Lung microvascular endothelial cell (primary cell): ENCODE data around the gene IFIT2. TPM values are rescaled to one million over a fixed set of nuclear protein-coding genes. Genes with fewer than 3 reads are reported as not detected.
"Not testable (repeated sequence)": the region's sequence is repeated elsewhere in the genome, so short reads cannot be mapped to it uniquely, and the experiment has no call there.

ENCODE experiments used
- DNase-seq, 2 donors: peaks; one replicate each; pipeline versions ENCODE4 v3.0.0 to v3.0.0-alpha.2; 2010; ENCODE audit warnings: low read depth in 2 of 2
- total RNA-seq: library from RNA; depleted of rRNA; stranded (reverse); fragments of >200 nt; gene quantifications from 2 replicates; pipeline ENCODE4 v1.2.1, GENCODE V29; 2014

IFIT2 gene
- total RNA-seq, 1 donor from 2014 or later = 8.1 TPM

GRCh38 chr10:89306434-89307268, 4.8 kb downstream of the IFIT2 start:
- DNase-seq = no peak

GRCh38 chr10:89307269-89307577, 5.4 kb downstream of the IFIT2 start:
- no peak for DNase-seq

DNA sequence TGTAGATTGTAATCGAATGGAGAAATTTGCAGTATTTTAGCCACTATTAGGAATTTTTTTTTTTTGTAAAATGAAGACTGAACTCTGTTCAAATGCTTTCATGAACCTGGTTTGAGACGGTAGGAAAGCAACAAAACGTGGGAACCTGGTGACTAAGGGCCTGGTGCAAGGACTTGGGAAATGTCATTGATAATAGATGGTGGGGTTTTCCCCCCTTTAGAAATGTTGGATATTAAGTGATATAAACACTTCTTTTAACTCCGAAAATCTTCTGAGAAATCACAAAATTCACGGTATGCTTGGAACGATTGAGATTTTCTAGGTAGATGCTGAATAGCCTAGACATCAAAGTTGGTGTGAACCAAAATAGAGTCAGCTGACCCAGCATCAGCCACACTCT, 6.4 kb downstream of the IFIT2 start:
- no peak for DNase-seq

- no peak for DNase-seq
These were observed 6.9 kb downstream of the IFIT2 start for GRCh38 chr10:89308736-89309135.

DNA sequence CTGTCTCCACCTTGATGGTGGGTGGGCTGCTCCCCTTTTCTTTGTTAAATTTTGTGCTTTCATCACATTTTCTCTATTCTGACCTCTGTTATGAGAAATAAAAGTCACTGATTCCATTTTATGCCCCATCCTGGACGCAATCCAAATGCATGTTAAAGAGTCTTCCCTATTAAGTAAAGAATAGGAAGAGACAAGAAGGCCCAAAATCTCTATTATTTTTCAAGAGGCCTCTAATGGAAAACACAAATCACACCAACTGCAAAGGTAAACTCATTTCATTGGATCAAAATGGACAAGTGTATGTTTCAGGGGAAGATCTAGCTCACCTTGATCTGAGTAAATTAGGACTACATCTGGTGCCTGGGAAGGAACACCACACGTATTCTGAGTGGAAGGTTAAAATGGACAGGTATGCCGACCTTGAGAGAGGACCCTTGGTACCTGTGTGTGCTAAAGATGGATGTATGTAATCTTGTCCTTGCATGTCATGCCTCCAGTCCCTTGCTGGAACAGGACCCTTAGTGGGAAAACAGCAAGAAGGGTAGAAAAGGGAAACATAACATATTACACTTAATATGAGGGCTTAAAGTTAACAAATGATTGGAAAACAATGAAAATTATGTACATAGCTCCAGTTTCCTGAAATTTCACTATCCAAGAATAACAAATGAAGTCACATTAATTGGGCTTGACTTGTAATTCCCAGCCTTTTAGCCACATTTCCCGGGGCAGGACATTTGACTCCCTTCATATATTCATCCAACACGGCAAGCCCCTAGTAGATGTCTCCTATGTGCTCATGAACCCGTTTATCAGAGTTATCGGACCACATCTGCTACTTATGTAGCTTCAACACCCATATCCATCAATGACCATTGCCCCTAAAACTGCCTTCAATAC, 7.6 kb downstream of the IFIT2 start:
- peak in 1 of 2 donors; percentile 55 for DNase-seq

DNA sequence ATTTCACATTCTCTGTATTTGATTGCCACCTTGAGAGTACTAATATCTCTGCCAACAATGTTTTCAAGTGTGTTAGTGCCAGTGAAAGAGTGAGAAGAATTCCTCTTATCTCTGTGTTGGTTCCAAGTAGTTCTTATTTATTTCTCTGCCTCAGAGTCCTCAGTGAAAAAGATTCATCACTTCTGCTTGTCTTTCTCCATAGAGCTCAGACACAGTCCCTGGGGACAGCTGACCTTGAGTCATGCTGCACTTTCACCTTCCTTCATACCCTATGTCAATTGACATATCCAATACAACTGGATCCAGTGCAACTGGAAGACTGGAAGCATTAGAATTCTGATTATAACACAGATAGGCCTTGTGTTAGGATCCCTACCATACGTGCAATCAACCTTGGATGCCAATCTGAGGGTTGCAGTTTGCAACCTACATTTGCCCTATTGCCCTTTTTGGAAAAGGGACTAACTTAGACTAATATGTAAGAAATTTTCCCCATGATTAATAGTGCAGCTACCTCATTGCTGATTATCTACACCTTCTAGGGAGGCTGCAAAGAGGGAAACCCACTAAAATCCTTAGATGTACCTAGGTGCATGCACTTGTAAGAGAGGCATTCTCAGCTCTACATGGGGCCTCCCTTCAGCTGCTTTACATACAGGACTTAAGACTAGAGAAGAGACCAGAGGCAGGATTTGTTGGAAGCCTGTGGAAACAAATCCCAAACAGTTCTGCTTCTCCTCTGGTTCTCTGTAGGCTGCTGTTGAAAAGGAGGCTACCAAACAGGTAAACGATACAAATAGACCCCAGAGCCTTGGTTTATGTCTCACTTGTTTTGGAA, 8.4 kb downstream of the IFIT2 start:
- DNase-seq = no peak

DNA sequence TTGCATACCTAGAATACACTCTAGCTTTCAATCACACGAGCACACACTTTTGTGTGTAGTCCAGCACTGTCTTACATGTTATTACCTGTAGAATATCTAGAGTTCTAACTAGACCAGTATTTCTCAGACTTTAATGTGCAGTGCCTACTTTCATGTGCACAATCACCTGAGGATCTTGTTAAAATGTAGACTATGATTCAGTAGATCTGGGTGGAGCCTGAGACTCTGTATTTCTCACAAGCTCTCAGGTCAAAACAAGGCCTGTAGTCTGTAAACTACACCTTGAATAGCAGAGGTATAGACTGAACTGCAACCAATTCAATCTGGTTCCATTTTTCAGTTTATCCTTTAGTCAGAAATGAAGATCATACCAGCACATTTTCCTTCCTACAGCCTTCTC, 11.1 kb downstream of the IFIT2 start:
- DNase-seq = no peak

GRCh38 chr10:89314676-89315075, 12.8 kb downstream of the IFIT2 start:
- no peak for DNase-seq

- not testable (repeated sequence) for DNase-seq
These were observed 16.2 kb downstream of the IFIT2 start for GRCh38 chr10:89318047-89318446.

- DNase-seq = not testable (repeated sequence)
These were observed 23.2 kb downstream of the IFIT2 start for GRCh38 chr10:89325081-89325480.

GRCh38 chr10:89325856-89326255, 24.0 kb downstream of the IFIT2 start:
- DNase-seq = peak in 1 of 2 donors; percentile 23

DNA sequence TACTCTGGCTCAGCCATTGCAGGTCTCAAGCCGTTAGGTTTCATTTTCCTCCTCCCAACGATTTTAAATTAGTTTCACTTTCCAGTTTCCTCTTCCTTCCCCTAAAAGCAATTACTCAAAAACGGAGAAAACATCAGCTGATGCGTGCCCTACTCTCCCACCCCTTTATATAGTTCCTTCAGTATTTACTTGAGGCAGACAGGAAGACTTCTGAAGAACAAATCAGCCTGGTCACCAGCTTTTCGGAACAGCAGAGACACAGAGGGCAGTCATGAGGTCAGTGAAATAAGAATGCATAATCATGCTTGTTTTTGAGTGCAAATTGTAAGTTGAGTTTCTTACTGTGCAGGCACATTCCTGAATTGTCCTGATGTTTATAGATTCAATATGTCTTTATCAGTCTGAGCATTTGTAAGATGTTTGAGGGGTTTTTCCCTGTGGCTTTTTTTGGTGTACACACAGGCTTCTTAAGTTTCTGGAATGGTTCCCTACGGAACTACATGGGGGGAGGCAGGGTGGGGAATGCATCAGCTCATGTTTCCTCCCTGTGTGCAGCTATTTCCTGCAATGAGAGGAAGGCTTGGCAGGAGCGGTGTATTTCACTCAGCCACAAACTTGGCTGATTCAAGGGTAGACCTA, 26.1 kb downstream of the IFIT2 start, which contains the start of gene IFIT3:
Gene IFIT3, plus strand, starts transcription at position 195 of the 639 bp plus-strand sequence. Its CDS starts 77 bp downstream, at position 272.
- peak; percentile 83 to 95 for DNase-seq

DNA sequence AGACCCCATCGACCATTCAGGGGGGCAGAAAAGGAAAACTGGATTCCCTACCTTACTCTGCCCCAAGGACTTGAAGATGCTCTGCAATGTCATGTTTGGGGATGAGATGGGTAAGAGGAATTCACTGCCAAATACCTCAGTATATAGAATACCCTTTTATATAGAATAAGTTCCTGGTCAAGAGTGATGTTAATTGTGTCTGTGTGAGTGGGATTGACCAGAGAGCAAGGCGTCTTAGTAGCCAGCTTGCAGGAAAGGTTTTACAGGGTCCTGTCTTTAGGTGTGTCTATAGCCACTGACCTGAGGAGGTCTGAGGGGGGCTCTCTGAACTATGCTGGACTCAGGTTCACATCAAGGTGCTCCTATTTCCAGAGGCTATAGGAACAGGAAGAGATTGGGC, 27.3 kb downstream of the IFIT2 start:
- DNase-seq = no peak

DNA sequence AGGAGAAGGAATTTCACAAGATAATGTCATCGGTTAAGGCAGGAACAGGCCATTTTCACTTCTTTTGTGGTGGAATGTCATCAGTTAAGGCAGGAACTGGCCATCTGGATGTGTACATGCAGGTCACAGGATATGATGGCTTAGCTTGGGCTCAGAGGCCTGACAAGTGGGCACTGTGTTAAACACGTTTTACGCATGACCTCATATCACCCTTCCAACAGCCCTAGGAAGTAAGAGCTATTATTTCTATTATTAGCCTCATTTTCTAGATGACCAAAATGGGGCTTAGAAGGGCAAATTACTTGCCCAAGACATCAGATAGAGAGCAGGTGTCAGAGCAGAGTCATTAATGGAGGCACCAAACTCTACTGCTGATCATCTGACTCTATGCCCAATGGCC, 28.2 kb downstream of the IFIT2 start:
- peak in 1 of 2 donors; percentile 28 for DNase-seq

DNA sequence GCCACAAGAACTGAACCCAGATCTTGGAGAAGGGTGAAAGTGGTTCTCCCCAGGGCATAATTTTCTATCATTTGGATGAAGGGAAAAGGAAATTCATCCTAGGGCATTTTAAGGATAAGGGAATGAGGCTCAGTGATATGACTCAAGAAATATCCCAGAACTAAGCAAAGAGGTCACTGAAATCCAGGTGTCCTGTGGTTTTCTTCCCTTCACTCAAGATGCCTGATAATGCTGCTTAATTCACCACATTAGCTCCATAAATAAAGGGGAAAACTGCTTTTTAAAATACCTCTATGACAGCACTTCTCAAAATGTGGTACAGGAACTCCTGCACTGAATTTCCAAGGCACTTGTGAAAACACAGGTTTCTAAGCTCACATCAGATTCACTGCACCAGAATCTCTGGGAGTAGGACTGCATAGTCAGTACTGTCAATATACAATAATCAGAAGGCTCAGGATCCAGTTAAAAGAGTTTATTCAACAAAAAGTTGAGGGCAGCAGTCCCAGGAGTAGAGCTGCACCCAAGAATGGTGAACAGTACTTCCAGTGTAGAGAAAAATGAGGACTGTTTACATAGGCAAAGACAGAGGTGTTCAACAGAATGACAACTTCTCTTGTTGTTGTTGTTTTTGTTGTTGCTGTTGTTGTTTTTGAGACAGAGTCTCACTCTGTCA, 28.8 kb downstream of the IFIT2 start:
- DNase-seq = no peak

- not testable (repeated sequence) for DNase-seq
These were observed 29.8 kb downstream of the IFIT2 start for GRCh38 chr10:89331487-89332122.

DNA sequence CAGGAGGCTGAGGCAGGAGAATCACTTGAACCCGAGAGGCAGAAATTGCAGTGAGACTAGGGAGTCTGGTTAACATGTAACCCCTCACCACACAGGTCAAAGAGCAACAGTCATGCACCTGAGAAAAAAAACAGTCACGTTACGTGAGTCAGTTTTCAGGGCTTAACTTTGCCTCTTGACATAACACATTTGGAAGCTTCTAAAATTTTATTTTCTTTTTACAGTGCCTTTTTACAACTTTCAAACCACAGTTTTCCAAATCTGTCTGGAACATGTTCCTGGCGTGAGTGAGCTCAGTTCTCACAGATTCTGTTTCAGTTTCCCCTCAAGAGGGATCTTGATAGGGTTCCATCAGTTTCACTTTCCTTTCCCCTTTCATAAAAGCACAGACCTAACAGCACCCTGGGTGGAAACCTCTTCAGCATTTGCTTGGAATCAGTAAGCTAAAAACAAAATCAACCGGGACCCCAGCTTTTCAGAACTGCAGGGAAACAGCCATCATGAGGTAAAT, 30.3 kb downstream of the IFIT2 start:
- DNase-seq = peak; percentile 80 to 83

- DNase-seq = no peak
These were observed 33.4 kb downstream of the IFIT2 start for GRCh38 chr10:89335226-89335625.

GRCh38 chr10:89336241-89336640, 34.4 kb downstream of the IFIT2 start:
- DNase-seq = no peak

- DNase-seq = peak; percentile 29 to 83
These were observed 35.6 kb downstream of the IFIT2 start for GRCh38 chr10:89337484-89337883.
